Thyroid gland (tissue), 4 donors: ENCODE measurements around the gene ACVR2B.

Experiments used
- POLR2A ChIP-seq, 2 donors: fragments of 450-650 bp; IDR thresholded peaks; one replicate each; pipeline ENCODE4 v1.6.1; 2017; ENCODE audit warnings: antibody characterized with exemption in 2 of 2, mild to moderate bottlenecking in 2 of 2, moderate library complexity in 1 of 2
- TF ChIP-seq, protein P1 (sequence below), 6 experiments: fragments of 200-600 bp in 3 of 6; fragments of 450-650 bp in 3 of 6; sonication (generic) in 3 of 6; IDR thresholded peaks; one replicate each; pipeline ENCODE4 v1.5.1; 2016 to 2019; ENCODE audit warnings: antibody characterized with exemption in 6 of 6, mild to moderate bottlenecking in 2 of 6, inconsistent platforms in 1 of 6, moderate library complexity in 1 of 6

DNA sequence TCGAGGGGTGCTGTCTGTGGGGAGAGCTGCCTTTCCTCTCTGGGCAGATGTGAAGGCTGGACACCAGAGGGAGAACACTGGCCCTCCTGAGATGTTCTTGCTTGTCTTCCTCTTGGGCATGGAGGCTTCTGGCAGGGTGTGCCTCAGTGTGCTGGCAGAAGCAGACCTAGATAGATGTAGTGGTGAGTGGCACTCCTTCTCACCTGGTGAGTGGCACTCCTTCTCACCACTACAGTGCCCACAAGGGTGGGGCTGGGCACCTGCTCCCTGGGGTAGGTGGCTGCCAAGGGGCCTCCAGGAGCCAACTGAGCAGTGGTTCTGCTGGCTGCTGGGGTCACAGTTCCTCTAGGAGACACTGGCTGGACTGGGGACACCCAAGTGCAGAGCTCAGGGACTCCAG lies 18.7 kb downstream of the ACVR2B start:
- TF ChIP-seq POLR2A (IDR thresholded peaks at IDR 0.05), result no peak
- TF ChIP-seq, protein P1, sequence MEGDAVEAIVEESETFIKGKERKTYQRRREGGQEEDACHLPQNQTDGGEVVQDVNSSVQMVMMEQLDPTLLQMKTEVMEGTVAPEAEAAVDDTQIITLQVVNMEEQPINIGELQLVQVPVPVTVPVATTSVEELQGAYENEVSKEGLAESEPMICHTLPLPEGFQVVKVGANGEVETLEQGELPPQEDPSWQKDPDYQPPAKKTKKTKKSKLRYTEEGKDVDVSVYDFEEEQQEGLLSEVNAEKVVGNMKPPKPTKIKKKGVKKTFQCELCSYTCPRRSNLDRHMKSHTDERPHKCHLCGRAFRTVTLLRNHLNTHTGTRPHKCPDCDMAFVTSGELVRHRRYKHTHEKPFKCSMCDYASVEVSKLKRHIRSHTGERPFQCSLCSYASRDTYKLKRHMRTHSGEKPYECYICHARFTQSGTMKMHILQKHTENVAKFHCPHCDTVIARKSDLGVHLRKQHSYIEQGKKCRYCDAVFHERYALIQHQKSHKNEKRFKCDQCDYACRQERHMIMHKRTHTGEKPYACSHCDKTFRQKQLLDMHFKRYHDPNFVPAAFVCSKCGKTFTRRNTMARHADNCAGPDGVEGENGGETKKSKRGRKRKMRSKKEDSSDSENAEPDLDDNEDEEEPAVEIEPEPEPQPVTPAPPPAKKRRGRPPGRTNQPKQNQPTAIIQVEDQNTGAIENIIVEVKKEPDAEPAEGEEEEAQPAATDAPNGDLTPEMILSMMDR (IDR thresholded peaks at IDR 0.05), result no peak
